ENCODE results near the gene SEPTIN2.

The SEPTIN2 gene

GRCh38 chr2:241366678-241367077 lies 51.0 kb downstream of the SEPTIN2 start:
- ATAC-seq = no peak
- TF ChIP-seq SNAI2 (CRISPR knock-in tag; IDR thresholded peaks at IDR 0.05) = no peak
- TF ChIP-seq PATZ1 (CRISPR knock-in tag; IDR thresholded peaks at IDR 0.05; ENCODE audit: borderline replicate concordance) = no peak
- no peak for TF ChIP-seq CSDC2 (CRISPR knock-in tag; IDR thresholded peaks at IDR 0.05)
- TF ChIP-seq CSRNP3 (CRISPR knock-in tag; IDR thresholded peaks at IDR 0.05) = no peak
- TF ChIP-seq ZC3H10 (CRISPR knock-in tag; IDR thresholded peaks at IDR 0.05) = no peak
- no peak for TF ChIP-seq POU6F1 (CRISPR knock-in tag; IDR thresholded peaks at IDR 0.05; ENCODE audit: borderline replicate concordance, low read depth)
- no peak for TF ChIP-seq ZNF70 (CRISPR knock-in tag; IDR thresholded peaks at IDR 0.05)
- no peak for TF ChIP-seq OSR1 (CRISPR knock-in tag; IDR thresholded peaks at IDR 0.05)
- TF ChIP-seq TCF4 (CRISPR knock-in tag; IDR thresholded peaks at IDR 0.05; ENCODE audit: borderline replicate concordance) = no peak
- TF ChIP-seq CREB5 (CRISPR knock-in tag; IDR thresholded peaks at IDR 0.05; ENCODE audit: low read depth) = no peak
- TF ChIP-seq ZNF565 (CRISPR knock-in tag; conservative IDR thresholded peaks at IDR 0.05; ENCODE audit: low read depth) = no peak
- TF ChIP-seq ISL1 (CRISPR knock-in tag; IDR thresholded peaks at IDR 0.05) = no peak
- no peak for TF ChIP-seq ZNF8 (CRISPR knock-in tag; IDR thresholded peaks at IDR 0.05)
- TF ChIP-seq TOX (CRISPR knock-in tag; IDR thresholded peaks at IDR 0.05; ENCODE audit: borderline replicate concordance) = no peak
- TF ChIP-seq ARNTL (CRISPR knock-in tag; IDR thresholded peaks at IDR 0.05; ENCODE audit: borderline replicate concordance, low read depth) = no peak
- no peak for TF ChIP-seq PPARA (CRISPR knock-in tag; IDR thresholded peaks at IDR 0.05; ENCODE audit: borderline replicate concordance)
- no peak for TF ChIP-seq TSHZ2 (CRISPR knock-in tag; IDR thresholded peaks at IDR 0.05)
- TF ChIP-seq GLIS3 (CRISPR knock-in tag; IDR thresholded peaks at IDR 0.05) = no peak
- no peak for TF ChIP-seq ESRRG (CRISPR knock-in tag; IDR thresholded peaks at IDR 0.05)

GRCh38 chr2:241368643-241369042 lies 52.9 kb downstream of the SEPTIN2 start:
- TF ChIP-seq ZNF565 (CRISPR knock-in tag; conservative IDR thresholded peaks at IDR 0.05; ENCODE audit: low read depth) (no peak), CSDC2 (CRISPR knock-in tag; IDR thresholded peaks at IDR 0.05) (no peak), ZC3H10 (CRISPR knock-in tag; IDR thresholded peaks at IDR 0.05) (no peak), OSR1 (CRISPR knock-in tag; IDR thresholded peaks at IDR 0.05) (no peak), POU6F1 (CRISPR knock-in tag; IDR thresholded peaks at IDR 0.05; ENCODE audit: borderline replicate concordance, low read depth) (no peak), PPARA (CRISPR knock-in tag; IDR thresholded peaks at IDR 0.05; ENCODE audit: borderline replicate concordance) (no peak), TCF4 (CRISPR knock-in tag; IDR thresholded peaks at IDR 0.05; ENCODE audit: borderline replicate concordance) (no peak), ESRRG (CRISPR knock-in tag; IDR thresholded peaks at IDR 0.05) (no peak), ZNF8 (CRISPR knock-in tag; IDR thresholded peaks at IDR 0.05) (no peak), CREB5 (CRISPR knock-in tag; IDR thresholded peaks at IDR 0.05; ENCODE audit: low read depth) (no peak), ISL1 (CRISPR knock-in tag; IDR thresholded peaks at IDR 0.05) (no peak), CSRNP3 (CRISPR knock-in tag; IDR thresholded peaks at IDR 0.05) (no peak), SNAI2 (CRISPR knock-in tag; IDR thresholded peaks at IDR 0.05) (no peak)
- ATAC-seq = no peak
